HG03175 (cell line): ENCODE measurements around the gene NCS1.

Source experiments
- ATAC-seq: cut with Tn5 transposase; IDR thresholded peaks from one replicate; pipeline ENCODE4 v1.9.1; 2021; ENCODE audit warnings: mild to moderate bottlenecking, moderate library complexity; ENCODE audit not compliant: unreplicated experiment

The NCS1 gene

DNA sequence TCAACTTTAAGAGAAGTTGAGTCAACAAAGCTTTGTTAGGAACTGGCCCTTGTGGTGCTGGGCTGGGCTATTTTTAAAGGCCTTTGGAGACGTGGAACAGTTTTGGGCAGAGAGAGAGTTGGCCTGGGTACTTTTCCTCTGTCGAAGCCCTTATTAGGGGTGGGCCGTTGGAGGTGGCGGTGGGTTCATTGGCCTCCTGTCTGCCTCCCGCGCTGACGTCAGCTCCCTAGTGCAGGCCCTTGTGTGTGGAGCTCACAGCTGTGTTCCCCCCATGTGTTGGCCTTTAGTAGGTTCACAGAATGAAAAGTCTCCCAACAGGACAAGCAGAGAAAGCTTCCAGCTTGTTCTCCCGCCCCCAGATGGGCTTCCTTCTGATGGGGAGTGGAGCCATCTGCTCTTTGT lies 2.7 kb downstream of the NCS1 start:
- ATAC-seq, result no peak

DNA sequence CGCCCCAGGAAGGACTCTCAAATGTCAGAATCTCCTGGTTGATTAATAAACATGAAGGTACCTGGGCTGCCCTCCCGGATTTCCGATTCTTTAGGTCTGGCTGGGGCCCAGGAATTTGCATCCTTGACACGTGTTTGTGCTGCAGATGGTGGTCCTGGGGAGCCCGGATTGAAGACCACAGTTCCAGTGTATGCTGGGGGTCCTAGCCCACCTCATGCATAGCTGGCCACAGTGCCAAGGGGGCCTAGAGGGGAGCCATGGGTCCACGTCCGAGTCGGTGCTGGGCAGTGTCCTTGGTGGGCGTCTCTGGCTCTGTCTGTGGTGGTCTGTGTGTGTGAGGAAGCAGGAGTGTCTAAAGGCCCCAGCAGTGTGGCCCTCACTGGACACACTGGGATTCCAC lies 3.2 kb downstream of the NCS1 start:
- ATAC-seq, result no peak

DNA sequence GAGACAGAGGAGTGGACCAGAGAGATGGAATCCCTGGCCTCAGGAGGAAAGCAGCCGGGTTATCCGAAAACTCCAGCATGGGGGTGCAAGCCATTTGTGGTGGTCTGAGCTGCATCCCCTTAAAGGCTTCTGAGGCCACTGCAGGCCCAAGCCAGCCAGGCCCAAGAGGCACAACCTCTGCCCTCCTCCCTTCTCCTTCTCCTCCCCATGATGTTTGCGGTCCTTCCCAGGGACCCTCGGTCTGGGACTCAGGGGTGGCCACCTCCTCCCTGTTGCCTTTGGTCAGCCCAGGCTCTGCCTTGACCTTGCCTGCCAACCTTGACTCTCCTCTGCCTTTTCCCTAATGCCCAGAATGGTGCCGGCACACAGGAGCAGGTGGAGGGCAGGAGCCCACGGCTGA lies 4.6 kb downstream of the NCS1 start:
- ATAC-seq, result no peak

DNA sequence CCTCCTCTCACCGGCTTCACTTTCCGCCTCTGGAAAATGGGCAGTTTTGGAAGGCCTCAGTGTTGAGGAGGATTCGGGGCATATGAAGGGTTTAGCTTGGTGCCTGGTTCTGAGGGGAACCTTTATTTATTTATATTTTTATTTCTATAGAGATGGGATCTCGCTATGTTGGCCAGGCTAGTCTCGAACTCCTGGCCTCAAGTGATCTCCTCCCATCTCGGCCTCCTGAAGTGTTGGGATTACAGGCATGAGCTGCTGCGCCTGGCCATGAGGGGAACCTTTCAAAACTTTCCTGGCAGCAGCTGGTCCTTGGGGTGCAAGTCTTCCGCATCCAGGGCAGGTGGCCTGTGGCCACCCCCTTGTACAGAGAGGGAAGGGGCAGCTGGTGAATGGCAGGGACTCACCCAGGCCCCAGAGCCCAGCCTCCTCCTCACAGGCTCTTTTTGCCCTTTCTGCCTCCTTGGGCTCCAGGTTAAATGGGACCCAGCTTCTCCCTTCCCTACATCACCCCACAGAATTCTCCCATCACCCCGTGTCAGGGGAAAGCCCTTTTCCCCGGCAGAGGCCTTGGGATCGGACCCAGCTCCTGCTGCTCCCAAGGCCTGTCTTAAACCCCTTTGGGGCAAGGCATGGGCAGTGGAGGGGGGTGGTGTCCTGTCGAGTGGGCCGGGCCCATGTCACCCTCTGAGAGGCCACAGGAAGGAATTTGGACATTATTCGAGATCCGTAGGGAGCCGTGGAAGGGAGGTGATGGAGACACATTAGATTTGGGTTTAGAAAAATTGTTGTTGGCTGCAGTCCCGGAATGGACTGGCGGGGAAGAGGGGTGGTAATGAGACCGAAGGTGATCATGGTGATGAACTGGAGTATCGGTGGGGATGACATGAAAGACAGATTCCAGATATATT lies 5.9 kb downstream of the NCS1 start:
- ATAC-seq, result no peak

DNA sequence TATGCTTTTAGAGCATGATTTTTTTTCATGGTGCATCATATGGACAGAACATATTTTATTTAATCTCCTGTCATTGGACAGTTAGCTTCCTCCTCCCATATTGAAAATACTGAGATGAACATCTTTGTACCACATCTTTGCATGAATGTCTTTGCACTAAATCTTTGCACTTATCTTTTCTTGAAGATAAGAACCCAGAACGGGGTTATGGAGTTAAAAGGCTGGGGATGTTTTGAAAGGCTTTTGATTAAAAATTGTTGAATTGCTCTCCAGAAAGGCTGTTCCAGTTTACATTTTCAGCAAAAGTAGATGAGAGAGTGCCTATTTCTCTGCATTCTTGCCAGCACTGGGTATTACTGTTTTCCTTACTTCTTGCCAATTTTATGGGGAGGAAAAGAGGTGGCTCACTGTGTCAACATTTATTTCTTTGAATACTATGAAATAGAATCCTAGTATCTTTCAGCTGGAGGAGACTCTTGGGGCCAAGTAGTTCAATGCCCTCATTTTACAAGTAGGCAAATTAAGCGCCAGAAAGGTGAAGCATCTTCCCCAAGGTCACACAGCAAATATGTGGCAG lies 7.2 kb downstream of the NCS1 start:
- ATAC-seq, result no peak

DNA sequence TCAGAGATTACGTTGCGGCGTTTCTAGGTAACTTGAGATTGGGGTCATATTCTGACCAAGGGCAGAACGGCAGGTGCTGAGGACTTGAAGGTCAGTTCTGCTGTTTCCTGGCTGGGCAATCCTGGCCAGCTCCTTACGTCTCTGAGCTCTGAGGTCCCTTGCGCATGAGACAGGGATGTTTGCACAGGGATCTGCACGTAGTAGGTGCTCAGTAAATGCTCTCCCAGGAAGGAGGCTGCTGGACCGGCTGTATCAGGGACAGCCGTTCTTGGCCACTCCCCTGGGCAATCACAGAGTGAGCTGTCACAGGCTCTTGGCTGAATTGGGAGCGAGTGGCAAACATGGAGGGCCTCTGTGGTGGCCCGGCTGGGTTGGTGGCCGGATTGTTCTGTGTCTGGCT lies 8.3 kb downstream of the NCS1 start:
- no peak for ATAC-seq

DNA sequence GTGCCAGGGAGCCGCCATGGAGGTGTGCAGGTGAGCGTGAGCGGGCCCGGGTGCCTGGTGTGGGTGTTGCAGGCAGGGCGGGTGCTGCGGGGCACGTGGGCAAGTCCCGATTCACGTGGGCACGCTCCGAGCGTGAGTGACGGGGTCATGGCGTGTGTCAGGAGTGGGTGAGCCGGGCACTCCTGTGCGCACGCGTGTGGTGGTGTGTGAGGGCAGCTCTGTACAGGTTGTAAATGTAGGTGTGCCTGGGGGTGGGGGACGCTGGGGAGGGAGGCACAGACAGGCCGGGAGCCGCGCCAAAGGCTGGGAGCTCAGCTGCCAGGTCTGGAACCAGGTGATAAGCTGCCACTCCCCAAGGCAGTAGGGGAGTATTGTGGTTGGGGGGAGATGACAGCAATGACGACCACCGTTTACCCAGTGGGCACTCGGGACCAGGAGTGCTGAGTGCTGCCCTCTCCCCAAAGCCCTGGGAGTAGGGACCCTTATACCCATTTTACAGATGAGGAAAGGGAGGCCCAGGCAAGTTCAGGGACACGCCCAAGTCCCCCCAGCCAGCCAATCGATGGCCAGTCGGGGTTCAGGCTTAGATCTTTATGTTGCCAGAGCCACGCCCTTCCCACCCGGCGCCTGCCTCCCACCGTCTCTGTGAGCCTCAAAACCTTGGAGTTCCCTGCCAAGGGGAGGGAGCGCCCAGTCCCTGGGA lies 9.6 kb downstream of the NCS1 start:
- ATAC-seq, result no peak

DNA sequence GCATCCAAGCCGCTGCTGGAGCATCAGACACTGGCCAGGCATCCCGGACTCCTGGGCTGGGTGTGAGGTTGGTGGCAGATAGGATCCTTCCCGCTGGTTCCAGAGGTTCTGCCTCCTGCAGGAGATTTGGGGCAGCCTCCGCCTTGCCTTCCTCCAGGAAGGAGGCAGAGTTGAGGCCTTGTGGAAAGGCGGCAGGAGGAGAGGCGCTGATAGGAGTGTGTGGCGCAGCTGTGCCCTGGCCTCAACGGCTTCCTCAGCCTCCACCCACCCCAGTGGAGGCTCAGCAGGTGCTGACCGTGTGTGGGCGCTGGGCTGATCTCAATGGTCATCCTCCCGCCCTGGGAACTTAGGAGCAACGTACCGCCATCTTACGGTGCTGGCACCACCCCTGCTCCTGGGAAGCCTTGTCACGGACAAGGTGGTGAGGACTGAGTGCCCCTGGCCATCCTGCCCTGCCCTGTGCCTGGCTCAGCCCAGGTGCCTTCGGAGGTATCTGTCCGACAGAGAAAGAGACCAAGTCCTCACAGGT lies 10.2 kb downstream of the NCS1 start:
- ATAC-seq, result no peak

DNA sequence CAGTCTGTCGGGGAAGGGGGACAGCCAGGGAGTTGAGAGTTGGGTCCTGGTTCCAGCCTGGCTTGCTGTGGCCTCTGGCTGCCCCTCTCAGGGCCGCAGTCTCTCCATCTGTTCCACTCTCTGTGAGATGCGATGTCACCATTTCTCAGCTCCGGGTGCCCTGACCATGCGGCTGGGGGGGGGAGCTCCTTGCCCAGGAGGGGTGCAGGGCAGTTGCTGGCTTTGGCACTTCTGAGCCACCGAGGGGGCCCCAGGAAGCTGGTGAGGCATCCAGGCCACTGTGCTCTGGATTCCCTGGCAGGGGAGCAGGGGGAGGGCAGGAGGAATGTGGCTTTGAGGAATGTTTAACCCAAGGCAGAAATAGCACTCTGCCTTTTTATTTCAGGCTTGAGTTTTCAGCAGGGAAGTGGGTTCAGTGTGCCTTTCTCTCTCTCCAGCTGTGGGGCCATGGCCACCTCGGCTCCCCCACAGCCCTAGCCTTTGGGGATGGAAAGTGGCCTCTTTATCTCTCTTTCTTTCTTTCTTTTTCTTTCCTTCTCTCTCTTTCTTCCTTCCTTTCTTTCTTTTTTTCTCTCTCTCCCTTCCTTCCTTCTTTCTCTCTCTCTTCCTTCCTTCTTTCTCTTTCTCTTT lies 11.0 kb downstream of the NCS1 start:
- ATAC-seq, result no peak

DNA sequence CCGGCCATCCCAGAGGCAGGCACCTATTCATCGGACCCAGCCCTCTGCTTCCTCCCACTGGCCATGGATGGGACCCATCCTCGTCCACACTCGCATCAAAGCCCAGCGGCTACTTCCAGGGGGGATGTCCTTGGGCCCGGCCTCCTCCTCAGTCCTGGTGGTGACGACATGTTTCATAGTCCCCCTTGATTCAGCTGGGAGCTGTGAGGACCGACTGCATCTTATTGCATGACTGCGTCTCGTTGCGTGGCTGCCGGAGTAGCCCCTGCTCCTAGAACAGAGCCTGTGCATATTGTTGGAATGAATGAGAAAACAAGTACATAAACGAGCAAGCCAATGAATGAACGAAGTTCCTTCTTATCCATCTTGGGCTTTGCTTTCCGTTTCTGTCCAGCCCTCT lies 12.8 kb downstream of the NCS1 start:
- no peak for ATAC-seq

DNA sequence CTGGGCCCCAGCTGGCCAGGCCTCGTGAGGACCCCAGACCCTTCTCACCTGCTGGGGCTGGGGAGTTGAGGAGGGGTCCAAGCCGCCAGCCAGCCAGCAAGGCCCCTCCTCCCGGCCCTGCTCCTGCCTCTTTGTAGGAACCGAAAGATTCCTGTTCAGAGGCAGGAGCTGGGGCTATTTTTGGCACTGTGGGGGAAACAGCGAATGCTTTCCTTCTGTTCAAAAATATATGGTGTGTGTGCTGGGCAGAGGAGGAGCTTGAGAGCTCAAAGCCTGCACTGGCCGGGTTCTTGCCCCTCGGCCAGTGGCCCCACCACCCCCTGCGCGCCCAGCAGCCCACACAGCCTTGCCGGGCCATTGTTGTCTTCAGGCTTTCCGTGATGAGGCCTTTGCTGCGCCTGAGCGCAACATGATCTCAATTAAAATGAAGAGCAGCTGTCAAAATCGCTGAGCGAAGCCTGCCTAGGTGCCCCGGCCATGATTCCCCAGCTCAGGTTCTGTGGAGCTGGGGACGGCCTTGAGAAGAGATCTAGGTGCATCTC lies 13.4 kb downstream of the NCS1 start:
- ATAC-seq, result no peak

DNA sequence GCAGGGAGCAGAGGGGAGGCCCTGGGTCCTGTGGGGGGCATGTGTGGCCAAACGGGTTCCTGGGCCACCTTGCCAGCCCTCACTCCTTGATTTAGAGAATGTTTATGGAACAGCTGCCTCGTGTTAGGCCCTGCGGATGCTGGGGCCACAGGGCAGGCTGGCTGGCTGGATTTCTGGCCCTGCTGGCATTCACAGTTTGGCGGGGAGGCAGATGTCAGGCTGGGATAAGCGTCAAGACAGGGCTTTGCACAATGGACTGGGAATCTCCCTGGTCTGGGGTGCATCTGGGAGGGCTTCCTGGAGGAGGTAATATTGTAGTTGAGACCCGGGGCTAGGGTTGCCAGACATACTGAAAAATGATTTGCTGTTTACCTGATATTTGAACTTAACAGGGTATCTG lies 13.8 kb downstream of the NCS1 start:
- ATAC-seq, result no peak

DNA sequence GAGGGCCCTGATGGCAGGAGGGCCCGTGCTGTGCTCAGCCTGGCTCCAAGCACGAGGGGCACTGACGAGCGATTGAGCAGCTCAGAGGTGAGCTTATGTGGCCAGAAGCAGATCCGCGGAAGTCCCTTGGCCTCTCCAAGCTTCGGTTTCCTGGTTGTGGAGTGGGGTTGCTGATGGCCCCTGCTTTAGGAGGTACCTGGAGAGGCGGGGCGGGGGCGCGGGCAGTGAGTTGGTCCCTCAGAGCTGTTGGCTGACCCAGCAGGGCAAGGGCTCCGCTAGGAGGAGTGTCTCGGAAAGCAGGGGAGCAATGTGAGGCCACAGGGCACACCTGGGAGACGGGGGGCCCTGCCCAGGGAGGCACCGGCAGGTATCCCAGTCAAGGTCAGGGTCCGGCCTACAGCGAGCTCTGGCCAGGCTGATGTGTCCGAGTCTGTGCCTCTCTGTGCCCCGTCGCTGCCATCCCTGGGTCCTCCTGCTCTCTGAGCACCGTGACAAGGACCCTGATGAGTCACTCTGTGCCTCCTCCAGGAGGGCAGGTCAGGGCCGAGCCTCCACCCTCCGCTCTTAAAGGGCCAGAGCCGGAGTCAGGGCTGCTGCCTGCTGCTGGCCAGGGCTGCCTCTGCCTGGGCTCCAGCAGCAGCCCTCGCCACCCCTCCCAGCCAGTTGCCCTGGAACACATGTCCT lies 14.8 kb downstream of the NCS1 start:
- no peak for ATAC-seq

DNA sequence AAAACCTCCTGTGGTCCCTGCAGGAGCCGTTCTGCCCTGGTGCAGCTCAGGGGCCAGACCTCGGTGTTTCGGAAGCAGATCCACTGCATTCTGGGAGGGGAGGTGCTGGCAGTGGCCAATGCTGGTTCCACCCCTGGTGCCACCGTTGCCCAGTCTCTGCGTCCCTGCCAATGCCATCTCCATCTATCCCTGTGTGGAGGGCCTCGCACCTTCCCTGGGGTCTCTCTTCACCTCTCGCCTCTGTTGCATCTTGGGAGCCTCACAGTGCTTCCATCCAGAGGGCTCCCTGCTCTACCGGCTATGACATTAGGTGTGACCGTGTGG lies 15.3 kb downstream of the NCS1 start:
- ATAC-seq, result no peak

DNA sequence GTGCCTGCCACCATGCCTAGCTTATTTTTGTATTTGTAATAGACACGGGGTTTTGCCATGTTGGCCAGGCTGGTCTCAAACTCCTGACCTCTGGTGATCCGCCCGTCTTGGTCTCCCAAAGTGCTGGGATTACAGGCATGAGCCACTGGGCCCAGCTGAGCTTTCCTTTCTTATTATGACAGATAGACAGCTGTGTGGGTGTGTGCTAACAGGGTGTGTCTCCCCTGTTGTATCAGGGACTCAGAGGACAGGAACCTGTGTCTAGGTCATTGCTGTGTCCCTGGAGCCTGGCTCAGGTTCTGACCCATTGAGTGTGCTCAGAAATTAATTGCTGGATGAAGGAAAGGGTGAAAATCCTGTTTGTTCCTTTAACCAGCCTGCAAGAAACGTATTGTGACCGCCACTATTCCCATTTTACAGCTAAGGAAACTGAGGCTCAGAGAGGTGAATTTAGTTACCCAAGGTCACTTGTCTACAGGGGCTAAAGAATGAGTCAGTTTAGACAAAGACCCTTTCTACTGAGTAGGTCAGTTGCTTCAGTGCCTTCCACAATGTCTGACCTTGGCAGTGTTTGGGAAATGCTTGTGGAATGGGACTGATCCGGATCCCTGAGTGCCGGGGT lies 16.8 kb downstream of the NCS1 start:
- no peak for ATAC-seq

DNA sequence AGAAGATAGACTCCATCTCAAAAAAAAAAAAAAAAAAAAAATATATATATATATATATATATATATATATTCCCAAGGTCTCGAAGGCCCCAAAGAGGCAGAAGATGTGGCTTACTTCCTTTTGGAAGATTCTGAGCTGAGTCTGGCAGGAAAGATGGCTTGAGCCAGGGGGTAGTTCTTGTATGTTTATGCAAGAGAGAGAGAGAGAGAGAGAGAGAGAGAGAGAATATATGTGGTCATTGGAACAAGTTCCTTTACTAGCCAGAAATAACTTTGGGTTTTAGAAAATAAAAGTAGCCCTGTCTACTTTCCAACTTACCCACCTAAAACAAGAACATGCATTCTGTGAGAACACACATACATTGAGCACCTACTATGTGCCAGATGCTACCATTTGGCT lies 17.6 kb downstream of the NCS1 start:
- ATAC-seq, result no peak

DNA sequence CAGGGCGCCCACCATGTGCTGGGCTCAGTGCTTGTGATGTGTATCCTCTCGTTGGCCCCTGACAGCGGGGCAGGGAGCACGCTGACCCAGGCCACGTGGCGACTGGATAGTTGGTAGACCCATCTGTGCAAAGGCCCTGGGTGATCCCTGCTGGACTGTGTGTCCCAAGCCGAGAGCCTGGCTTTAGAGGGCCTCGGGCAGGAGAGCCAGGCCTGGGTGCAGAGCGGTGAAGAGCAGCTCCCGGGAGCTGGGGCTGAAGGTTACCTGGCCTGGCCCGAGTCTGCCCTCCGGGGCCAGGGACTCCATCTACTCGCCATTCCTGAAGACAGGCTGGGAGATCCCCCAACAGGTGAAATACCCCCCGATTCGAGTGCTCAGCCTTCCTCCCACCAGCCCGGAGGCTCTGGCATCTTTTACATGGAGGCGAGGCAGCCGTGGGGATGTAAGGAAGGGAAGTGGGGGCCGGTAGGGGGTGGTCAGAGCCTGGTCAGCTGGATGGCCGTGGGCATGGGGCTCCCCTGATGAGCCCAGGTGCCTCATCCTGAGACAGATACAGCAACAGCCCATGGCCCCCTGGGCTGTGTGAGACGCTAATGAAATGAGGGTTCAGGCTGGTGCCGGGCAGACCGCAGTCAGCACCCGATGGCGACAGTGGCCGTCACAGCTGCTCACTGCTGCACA lies 19.0 kb downstream of the NCS1 start:
- no peak for ATAC-seq

DNA sequence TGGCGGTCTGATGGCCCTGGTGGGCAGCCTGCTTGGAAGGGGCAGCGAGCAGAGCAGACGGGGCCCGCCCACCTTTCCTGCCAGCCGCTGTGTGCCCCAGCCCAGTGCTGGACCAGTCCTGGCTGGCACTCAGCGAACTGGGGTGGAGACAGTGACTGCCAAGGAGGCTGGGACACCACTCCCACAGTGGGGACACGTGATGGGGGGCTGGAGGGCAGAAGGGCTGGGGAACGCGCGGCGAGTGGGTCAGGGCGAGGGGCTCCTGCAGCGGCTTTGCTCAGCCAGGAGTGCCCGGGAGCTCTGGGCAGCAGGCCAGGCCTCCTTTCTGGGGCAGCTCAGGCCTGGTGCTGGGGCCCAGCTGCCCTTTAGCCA lies 19.5 kb downstream of the NCS1 start:
- no peak for ATAC-seq

DNA sequence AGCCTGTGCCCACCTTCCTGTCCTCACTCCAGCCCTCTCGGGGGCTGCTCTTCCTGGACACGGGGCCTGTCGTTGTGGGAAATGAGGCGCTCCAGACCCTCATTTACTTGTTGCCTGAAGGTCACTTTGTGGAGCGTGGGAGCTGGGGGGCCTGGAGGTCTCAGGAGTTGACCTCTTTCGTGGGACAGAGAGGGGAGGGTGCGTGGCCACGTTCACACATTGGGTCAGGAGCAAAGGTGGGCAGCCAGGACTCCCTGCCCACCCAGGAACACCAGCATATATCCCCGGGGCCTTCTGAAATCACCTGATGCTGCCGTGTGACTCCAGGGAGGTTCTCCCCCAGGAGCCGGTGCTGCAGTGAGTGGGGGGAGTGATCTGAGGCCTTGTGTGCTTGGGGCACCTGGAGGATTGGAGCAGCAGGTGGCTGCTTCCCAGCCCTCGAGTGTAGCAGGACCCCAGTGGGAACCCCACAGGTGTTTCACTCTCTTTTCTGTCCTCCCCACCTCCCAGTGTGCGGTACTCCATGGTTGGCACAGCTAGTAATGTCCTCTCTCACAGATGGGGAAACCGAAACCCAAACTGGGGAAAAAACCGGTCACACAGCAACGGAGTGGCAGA lies 20.3 kb downstream of the NCS1 start:
- ATAC-seq, result no peak
